CD4-positive, alpha-beta T cell treated with Interleukin-2 at 100 ng/mL for 4 hours (primary cell): Measurements from ENCODE around the gene HOXC12.

Experiments used
- DNase-seq: peaks from one replicate; pipeline ENCODE4 v3.0.0-alpha.2; 2020; ENCODE audit warnings: low spot score

The HOXC12 gene

DNA sequence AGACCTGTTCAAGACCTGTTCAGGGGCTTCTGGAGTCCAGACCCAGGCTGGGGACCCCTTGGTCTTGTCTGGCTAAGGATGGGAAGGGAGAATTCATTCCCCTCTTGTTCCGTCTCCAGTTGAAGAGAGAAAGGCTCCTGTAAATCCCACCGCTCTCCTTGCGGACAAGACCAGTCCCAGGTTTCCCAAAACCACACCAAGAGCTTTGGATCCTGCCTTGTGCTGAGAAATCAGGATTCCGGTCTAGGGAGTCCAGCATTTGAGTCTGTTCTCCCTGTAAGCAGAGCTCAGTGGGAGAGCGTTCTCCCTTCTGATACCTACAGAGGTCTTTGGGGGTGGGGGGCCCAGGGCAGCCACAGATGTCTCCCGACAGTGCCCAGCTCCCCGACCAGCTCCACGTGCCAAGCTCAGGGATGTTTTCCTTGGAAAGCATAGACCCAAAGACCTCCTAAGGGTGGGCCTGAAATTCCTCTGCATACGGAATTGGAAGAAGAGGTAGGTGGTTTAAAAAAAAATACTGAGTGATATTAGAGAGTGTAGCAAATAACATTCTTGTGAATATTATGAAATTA is 14.2 kb upstream of the HOXC12 start:
- DNase-seq: no peak

GRCh38 chr12:53941187-53941586 is 13.5 kb upstream of the HOXC12 start:
- DNase-seq: no peak

- DNase-seq: no peak
Measured at GRCh38 chr12:53941750-53942149, 13.0 kb upstream of the HOXC12 start.

DNA sequence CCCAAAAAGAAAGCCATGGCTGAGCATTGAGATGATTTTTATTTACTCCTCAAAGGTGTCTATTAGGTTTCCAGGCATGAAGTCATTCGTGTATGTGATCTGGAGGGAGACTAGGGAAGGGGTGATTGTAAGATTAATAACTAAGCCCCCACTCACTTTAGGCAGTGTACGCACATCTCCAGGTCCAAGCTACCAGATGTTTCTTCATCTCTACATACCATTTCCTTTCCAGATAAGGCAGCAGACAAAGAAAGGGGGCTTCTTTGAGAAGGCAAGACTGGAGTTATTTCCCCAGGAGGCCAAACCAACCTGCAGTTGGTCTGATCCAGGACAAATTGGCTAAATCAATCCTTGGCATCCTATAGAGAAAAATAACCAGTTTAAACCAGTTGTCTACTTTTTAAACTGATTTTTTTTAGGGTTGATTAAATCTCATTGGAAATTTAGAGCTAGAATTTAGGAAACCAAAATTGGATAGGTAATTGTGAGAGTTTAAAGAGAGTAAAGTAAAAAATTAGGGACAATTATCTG is 12.2 kb upstream of the HOXC12 start:
- DNase-seq: no peak

- no peak for DNase-seq
Measured at GRCh38 chr12:53944209-53944608, 10.5 kb upstream of the HOXC12 start.

DNA sequence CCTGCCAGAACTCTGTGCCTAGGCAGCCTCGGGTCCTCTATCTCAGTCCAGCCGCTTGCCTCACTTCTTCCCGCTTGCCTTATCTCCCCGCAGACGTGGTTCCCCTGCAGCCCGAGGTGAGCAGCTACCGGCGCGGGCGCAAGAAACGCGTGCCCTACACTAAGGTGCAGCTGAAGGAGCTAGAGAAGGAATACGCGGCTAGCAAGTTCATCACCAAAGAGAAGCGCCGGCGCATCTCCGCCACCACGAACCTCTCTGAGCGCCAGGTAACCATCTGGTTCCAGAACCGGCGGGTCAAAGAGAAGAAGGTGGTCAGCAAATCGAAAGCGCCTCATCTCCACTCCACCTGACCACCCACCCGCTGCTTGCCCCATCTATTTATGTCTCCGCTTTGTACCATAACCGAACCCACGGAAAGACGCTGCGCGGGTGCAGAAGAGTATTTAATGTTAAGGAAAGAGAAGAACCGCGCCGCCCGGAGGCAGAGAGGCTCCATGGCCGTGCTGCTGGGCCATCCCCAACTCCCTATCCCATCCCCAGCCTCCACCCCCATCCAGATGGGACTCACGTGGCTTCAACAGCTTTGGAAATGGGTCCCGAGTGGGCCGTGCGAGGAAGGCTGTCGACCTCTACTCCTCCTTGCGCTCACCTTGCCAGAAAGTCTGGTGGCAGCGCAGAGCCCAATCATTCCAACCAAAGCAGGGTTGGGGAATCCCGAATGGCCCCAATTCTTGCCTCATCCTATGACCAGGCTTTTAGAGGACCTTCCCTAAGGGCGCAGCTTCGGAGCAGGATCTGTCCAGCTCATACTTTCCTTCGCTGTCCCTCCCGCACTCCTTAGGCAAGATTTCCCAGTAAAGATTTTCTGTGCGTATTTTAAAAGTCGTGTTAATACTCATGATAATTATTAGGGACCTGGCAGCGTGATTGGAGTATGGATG is 9.5 kb upstream of the HOXC12 start:
- DNase-seq: no peak

GRCh38 chr12:53947743-53948142 is 7.0 kb upstream of the HOXC12 start:
- DNase-seq: no peak

- no peak for DNase-seq
Measured at GRCh38 chr12:53948650-53949593, 5.8 kb upstream of the HOXC12 start.

DNA sequence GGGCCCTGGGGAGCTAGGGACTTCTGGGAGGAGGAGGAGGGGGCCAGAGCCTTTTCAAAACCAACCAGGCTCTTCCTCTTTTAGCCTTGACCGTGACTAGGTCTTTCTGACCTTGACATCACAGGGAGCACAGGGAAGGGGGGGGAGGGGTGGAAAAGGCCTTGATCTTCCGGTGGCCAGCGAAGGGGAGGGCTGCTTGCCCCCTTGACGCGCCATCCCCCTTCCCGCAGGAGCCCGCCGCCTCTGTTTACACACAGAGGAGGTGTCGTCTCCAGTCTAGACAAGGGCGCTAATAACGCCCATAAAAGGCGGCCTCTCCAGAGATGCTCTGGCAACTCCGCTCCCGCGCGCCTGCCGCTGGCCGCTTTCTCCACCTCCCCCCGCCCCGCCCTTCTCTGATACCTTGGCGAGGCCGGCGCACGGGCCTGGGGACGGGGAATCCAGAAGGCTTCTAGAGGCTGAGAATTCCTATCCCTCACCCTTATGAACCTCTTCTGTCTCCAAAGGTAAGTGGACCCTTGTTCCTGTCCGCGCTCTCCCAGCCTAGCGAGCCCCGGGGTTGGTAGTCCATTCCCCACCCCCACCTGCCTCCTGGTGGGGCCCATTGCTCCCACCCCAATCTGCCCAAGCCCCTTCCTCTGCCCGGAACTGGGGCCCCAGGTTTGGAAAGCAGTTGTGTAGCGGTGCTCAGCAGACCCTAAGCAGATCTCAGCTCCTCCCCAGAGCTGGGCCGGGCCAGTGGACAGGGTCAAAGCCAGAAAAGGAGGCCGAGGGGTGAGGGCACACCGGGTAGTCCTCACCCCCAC is 4.9 kb upstream of the HOXC12 start:
- no peak for DNase-seq

GRCh38 chr12:53950437-53950773 is 4.3 kb upstream of the HOXC12 start:
- no peak for DNase-seq

- DNase-seq: no peak
Measured at GRCh38 chr12:53950789-53951576, 3.7 kb upstream of the HOXC12 start.

- DNase-seq: no peak
Measured at GRCh38 chr12:53951577-53952334, 2.9 kb upstream of the HOXC12 start.

DNA sequence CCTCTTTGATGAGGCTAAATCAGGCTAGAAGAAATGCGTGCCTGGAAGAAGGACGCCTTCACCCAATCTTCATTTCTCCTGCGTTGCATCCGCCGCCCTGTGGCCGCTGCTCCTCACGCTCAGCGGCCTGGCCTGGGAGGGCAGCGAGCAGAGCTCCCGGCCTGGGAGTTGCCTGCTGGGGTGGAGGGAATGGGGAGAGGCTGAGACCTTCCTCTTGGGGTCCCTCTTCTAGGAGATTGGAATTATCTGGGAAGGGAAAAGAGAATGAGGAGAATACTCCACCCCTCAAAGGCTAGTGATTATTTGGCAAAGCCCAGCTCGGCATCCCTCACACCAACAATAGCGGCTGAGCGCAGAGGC is 2.4 kb upstream of the HOXC12 start:
- no peak for DNase-seq

- DNase-seq: no peak
Measured at GRCh38 chr12:53952871-53953734, 1.6 kb upstream of the HOXC12 start.

DNA sequence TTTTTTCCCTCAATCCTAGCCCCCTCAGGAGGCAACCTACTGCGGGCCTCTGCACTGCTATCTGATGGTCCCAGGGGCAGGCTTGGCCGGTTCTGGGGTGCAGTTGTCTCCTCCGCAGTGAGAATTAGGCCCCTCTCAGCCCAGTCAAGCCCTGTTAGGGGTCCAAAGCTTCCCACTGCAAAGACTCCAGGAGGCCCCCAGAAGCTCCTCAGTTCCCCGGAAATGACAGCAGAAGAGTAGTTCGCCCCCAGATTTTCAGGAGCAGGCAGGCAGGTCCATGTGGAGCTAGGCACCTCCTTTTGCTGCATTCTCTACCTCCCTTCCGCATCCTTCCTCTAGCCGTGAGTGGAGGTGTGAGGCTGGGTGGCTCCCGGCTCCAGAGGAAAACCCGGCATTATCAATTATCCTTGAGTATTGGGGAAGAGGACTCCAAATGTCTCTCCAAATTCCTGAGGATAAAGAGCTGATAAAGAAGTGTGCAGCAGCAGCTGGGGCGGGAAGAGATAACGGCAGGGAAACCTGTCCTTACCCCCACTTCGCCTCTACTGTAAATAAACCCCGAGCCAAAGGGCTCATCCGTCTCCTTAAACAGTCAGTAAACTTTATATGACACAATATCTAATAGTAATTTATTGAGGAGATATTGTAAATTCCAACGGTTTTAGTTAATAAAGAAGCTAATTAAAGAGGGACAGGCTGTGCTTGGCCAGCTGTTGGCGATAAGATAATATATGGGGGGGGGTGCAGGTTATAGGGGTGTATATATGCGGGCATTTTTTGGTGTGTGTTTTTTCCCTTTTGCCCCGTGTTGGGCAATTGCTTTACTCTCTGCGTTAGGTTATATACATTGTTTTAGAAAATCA is 641 bp upstream of the HOXC12 start:
- no peak for DNase-seq

DNA sequence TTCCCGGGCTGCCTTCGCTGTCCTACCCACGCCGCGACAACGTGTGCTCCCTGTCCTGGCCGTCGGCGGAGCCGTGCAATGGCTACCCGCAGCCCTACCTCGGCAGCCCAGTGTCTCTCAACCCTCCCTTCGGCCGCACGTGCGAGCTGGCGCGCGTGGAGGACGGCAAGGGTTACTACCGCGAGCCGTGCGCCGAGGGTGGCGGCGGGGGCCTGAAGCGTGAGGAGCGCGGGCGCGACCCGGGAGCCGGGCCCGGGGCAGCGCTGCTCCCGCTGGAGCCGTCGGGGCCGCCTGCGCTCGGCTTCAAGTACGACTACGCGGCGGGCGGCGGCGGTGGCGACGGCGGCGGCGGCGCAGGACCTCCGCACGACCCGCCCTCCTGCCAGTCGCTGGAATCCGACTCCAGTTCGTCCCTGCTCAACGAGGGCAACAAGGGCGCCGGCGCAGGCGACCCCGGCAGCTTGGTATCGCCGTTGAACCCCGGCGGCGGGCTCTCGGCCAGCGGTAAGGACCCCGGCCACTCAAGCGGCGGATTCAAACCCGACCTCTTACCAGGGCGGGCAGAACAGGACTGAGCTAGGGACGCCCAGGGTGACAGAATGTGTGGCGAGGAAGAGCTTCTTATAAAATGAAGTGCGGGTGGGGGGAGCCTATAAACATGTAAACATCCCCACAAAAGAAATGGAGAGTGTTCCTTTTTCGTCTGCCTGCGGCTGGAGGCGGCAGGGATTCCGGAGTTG is 503 bp downstream of the HOXC12 start:
- no peak for DNase-seq

GRCh38 chr12:53955776-53956250 is 1.1 kb downstream of the HOXC12 start:
- DNase-seq: no peak
